Lower lobe of right lung (tissue), 2 donors: ENCODE data around the gene STK39. TPM values are rescaled to one million over a fixed set of nuclear protein-coding genes. Genes with fewer than 3 reads are reported as not detected.
A peak's percentile ranks its signal among the peaks of the same experiment; 100 is the strongest.

ENCODE experiments used
- ATAC-seq, 2 donors: fragments of 200-7000 bp; cut with Tn5 transposase; one replicate each; pipeline ENCODE4 v1.9.1; 2020 to 2022; ENCODE audit warnings: mild to moderate bottlenecking in 2 of 2, moderate library complexity in 2 of 2
- DNase-seq: peaks from one replicate; pipeline ENCODE4 v3.0.0-alpha.2; 2020
- H3K27ac ChIP-seq: fragments of 200-600 bp; one replicate; pipeline ENCODE4 v1.8.0; 2022
- H3K27me3 ChIP-seq: fragments of 200-600 bp; one replicate; pipeline ENCODE4 v1.8.0; 2022; ENCODE audit warnings: low read depth
- H3K36me3 ChIP-seq: fragments of 200-600 bp; one replicate; pipeline ENCODE4 v1.8.0; 2022; ENCODE audit warnings: mild to moderate bottlenecking
- H3K4me1 ChIP-seq: fragments of 200-600 bp; one replicate; pipeline ENCODE4 v1.8.0; 2022
- H3K4me3 ChIP-seq: fragments of 200-600 bp; one replicate; pipeline ENCODE4 v1.8.0; 2022; ENCODE audit warnings: mild to moderate bottlenecking
- H3K9me3 ChIP-seq: fragments of 200-600 bp; one replicate; pipeline ENCODE4 v1.8.0; 2022
- CTCF ChIP-seq: fragments of 200-600 bp; IDR thresholded peaks from one replicate; pipeline ENCODE4 v1.8.0; 2022; ENCODE audit warnings: antibody characterized with exemption, mild to moderate bottlenecking
- intact Hi-C: fragments of 100-400 bp; cut with DNase I; formaldehyde crosslinking; loops from one replicate; pipeline ENCODE4 v1.11.0; 2022
- total RNA-seq: library from RNA; stranded (reverse); fragmentation: NEBNext Ultra II Directional; extraction: Animal tissue kit (Norgen Biotek cat#: 25700); gene quantifications from one replicate; pipeline ENCODE4 v1.2.1, GENCODE V29; 2021
- donor health status: DM: no; HTN: yes; CAD: no; lungs with severe emphysema.

The STK39 gene
- total RNA-seq, 1 donor from 2014 or later = 12.6 TPM

GRCh38 chr2:168210216-168210894 is 37.0 kb downstream of the STK39 start:
- intact Hi-C loops = no loop called here

GRCh38 chr2:168208652-168209051 is 38.7 kb downstream of the STK39 start:
- DNase-seq = no peak
- TF ChIP-seq CTCF = no peak
- intact Hi-C loops = no loop called here
- no peak for ATAC-seq
- H3K27me3 ChIP-seq = no peaks in the 10 kb centered on the region
- peaks cover 21% of the 10 kb centered on the region for H3K4me1 ChIP-seq
- H3K27ac ChIP-seq = no peak overlapping the region
- H3K4me3 ChIP-seq = no peak overlapping the region
- H3K9me3 ChIP-seq = no peaks in the 10 kb centered on the region
- no peaks in the 10 kb centered on the region for H3K36me3 ChIP-seq

More at GRCh38 chr2:168210216-168210894, 37.0 kb downstream of the STK39 start:
- TF ChIP-seq CTCF = no peak
- Histone ChIP-seq H3K36me3 (no peaks in the 10 kb centered on the region), H3K27me3 (no peaks in the 10 kb centered on the region), H3K4me1 (peaks cover 21% of the 10 kb centered on the region), H3K4me3 (peak overlapping the region; percentile 37), H3K9me3 (no peaks in the 10 kb centered on the region), H3K27ac (no peak overlapping the region)
- DNase-seq = no peak
- no peak for ATAC-seq

GRCh38 chr2:168207851-168208250 is 39.5 kb downstream of the STK39 start:
- Histone ChIP-seq H3K27me3 (no peaks in the 10 kb centered on the region), H3K27ac (no peak overlapping the region), H3K4me1 (peaks cover 21% of the 10 kb centered on the region), H3K4me3 (no peak overlapping the region), H3K9me3 (no peaks in the 10 kb centered on the region), H3K36me3 (no peaks in the 10 kb centered on the region)
- ATAC-seq (no peak), DNase-seq (no peak)
- no peak for TF ChIP-seq CTCF
- intact Hi-C loops = no loop called here

GRCh38 chr2:168203762-168204693 is 43.4 kb downstream of the STK39 start:
- TF ChIP-seq CTCF = no peak
- H3K27ac ChIP-seq = no peak overlapping the region
- no peaks in the 10 kb centered on the region for H3K9me3 ChIP-seq
- ATAC-seq = peak; percentile 63 to 71
- no peaks in the 10 kb centered on the region for H3K4me1 ChIP-seq
- H3K4me3 ChIP-seq = no peak overlapping the region
- no peaks in the 10 kb centered on the region for H3K27me3 ChIP-seq
- no peaks in the 10 kb centered on the region for H3K36me3 ChIP-seq
- intact Hi-C loops = no loop called here
- DNase-seq = no peak

- Histone ChIP-seq H3K4me1 (no peaks in the 10 kb centered on the region), H3K36me3 (no peaks in the 10 kb centered on the region), H3K27ac (no peak overlapping the region), H3K4me3 (no peak overlapping the region), H3K9me3 (no peaks in the 10 kb centered on the region), H3K27me3 (no peaks in the 10 kb centered on the region)
- TF ChIP-seq CTCF = no peak
- DNase-seq (no peak), ATAC-seq (no peak)
- intact Hi-C loops = no loop called here
Measured at GRCh38 chr2:168201584-168202116, 45.7 kb downstream of the STK39 start.
